Measurements from ENCODE around the gene KCNK10. TPM values are rescaled to one million over a fixed set of nuclear protein-coding genes. Genes with fewer than 3 reads are reported as not detected.

The KCNK10 gene
- total RNA-seq: not detected in 2 replicates

GRCh38 chr14:88323086-88323522 lies at the start of gene KCNK10:
TSS of gene KCNK10 (minus strand) at chr14:88323269. CDS start at chr14:88322798, 471 bp downstream.

Other genes with a start within 250 kb of the KCNK10 start
- gene SPATA7, start 62.4 kb upstream of the KCNK10 start, total RNA-seq: 13.4 and 16.1 TPM in 2 replicates
- gene PTPN21, start 231.7 kb upstream of the KCNK10 start, total RNA-seq: 33.8 and 42.7 TPM in 2 replicates
- 57.7 and 66.5 TPM in 2 replicates for gene ZC3H14, start 239.8 kb upstream of the KCNK10 start, total RNA-seq